Liver (tissue), 9 donors: ENCODE data around the gene ATG2B. TPM values are rescaled to one million over a fixed set of nuclear protein-coding genes. Genes with fewer than 3 reads are reported as not detected.

Source experiments
- DNase-seq: peaks from one replicate; pipeline ENCODE4 v3.0.0-alpha.2; 2017; ENCODE audit warnings: low spot score
- H3K27ac ChIP-seq, 2 donors: one replicate each; pipeline ENCODE4 v1.7.0; 2013; ENCODE audit warnings: inconsistent platforms in 2 of 2, low read length in 2 of 2, control low read depth in 1 of 2, low read depth in 1 of 2, mild to moderate bottlenecking in 1 of 2
- H3K27me3 ChIP-seq, 4 donors: one replicate each; pipeline versions ENCODE4 v1.6.1 to v1.7.0; 2013; ENCODE audit warnings: low read length in 3 of 4, inconsistent platforms in 1 of 4, mild to moderate bottlenecking in 1 of 4, moderate library complexity in 1 of 4; ENCODE audit not compliant: control insufficient read depth in 4 of 4, insufficient read depth in 4 of 4
- H3K36me3 ChIP-seq, 4 donors: one replicate each; pipeline versions ENCODE4 v1.6.1 to v1.7.0; 2013; ENCODE audit warnings: low read length in 3 of 4, mild to moderate bottlenecking in 3 of 4, low read depth in 1 of 4, moderate library complexity in 1 of 4; ENCODE audit not compliant: control insufficient read depth in 4 of 4, insufficient read depth in 3 of 4
- H3K4me1 ChIP-seq, 4 donors: one replicate each; pipeline versions ENCODE4 v1.6.1 to v1.7.0; 2013; ENCODE audit warnings: low read length in 3 of 4, mild to moderate bottlenecking in 3 of 4, moderate library complexity in 1 of 4; ENCODE audit not compliant: control insufficient read depth in 4 of 4, insufficient read depth in 4 of 4
- H3K4me3 ChIP-seq, 3 donors: one replicate each; pipeline versions ENCODE4 v1.6.1 to v1.7.0; 2013; ENCODE audit warnings: low read length in 3 of 3, control low read depth in 1 of 3, low read depth in 1 of 3, mild to moderate bottlenecking in 1 of 3
- H3K9ac ChIP-seq, 2 donors: one replicate each; pipeline ENCODE4 v1.7.0; 2013; ENCODE audit warnings: low read length in 2 of 2, mild to moderate bottlenecking in 2 of 2, moderate library complexity in 2 of 2, control low read depth in 1 of 2, low read depth in 1 of 2
- H3K9me3 ChIP-seq, 4 donors: one replicate each; pipeline versions ENCODE4 v1.6.1 to v1.7.0; 2013; ENCODE audit warnings: low read length in 3 of 4; ENCODE audit not compliant: control insufficient read depth in 4 of 4
- ATF3 ChIP-seq: IDR thresholded peaks from 2 replicates; pipeline ENCODE4 v1.6.1; 2016; ENCODE audit warnings: antibody characterized with exemption
- CTCF ChIP-seq: fragments of 150-350 bp; IDR thresholded peaks from 2 replicates; pipeline ENCODE4 v1.5.1; 2017; ENCODE audit warnings: improper control_type of control experiment, low read depth, low read length; ENCODE audit not compliant: missing input control
- EGR1 ChIP-seq, 2 donors: IDR thresholded peaks; 2 replicates each; pipeline ENCODE4 v1.6.1; 2016 to 2018; ENCODE audit warnings: antibody characterized with exemption in 2 of 2, low read depth in 2 of 2
- FOXA1 ChIP-seq: IDR thresholded peaks from 2 replicates; pipeline ENCODE4 v1.6.1; 2016; ENCODE audit warnings: antibody characterized with exemption
- FOXA2 ChIP-seq: IDR thresholded peaks from 2 replicates; pipeline ENCODE4 v1.6.1; 2016; ENCODE audit warnings: antibody characterized with exemption
- HNF4A ChIP-seq, 2 donors: conservative IDR thresholded peaks; 2 replicates each; pipeline ENCODE4 v1.6.1; 2016; ENCODE audit warnings: antibody characterized with exemption in 2 of 2, mild to moderate bottlenecking in 2 of 2
- JUND ChIP-seq, 2 donors: IDR thresholded peaks; 2 replicates each; pipeline ENCODE4 v1.6.1; 2016; ENCODE audit warnings: antibody characterized with exemption in 2 of 2
- MAX ChIP-seq: IDR thresholded peaks from 2 replicates; pipeline ENCODE4 v1.6.1; 2016; ENCODE audit warnings: antibody characterized with exemption
- NR2F2 ChIP-seq: IDR thresholded peaks from 2 replicates; pipeline ENCODE4 v1.6.1; 2016; ENCODE audit warnings: antibody characterized with exemption
- SP1 ChIP-seq: IDR thresholded peaks from 2 replicates; pipeline ENCODE4 v1.6.1; 2018; ENCODE audit warnings: antibody characterized with exemption, mild to moderate bottlenecking
- YY1 ChIP-seq: IDR thresholded peaks from 2 replicates; pipeline ENCODE4 v1.6.1; 2016; ENCODE audit warnings: antibody characterized with exemption, mild to moderate bottlenecking
- WGBS: extraction: QIAGEN DNeasy Blood & Tissue Kit; methylation state at CpG from one replicate; pipeline ENCODE4 v1.1.7; 2013; 5-methylcytosine and 5-hydroxymethylcytosine counted together
- polyA plus RNA-seq, 2 donors: library from polyadenylated mRNA; stranded (reverse) in 1 of 2; unstranded in 1 of 2; fragments of 200-250 nt in 1 of 2; fragments of >200 nt in 1 of 2; fragmentation: Nextera tagmentation in 1 of 2; extraction: Ambion mirVana in 1 of 2; gene quantifications; one replicate each; pipeline versions ENCODE4 v1.2.1 to v1.2.3, GENCODE V29; 2013 to 2015
- total RNA-seq, 2 donors: library from RNA; depleted of rRNA; stranded (reverse); fragments of >200 nt; gene quantifications; one replicate each; pipeline ENCODE4 v1.2.3, GENCODE V29; 2014
- TF ChIP-seq, protein P1 (sequence below): IDR thresholded peaks from 2 replicates; pipeline ENCODE4 v1.6.1; 2016; ENCODE audit warnings: antibody characterized with exemption, mild to moderate bottlenecking
- TF ChIP-seq, protein P2 (sequence below): IDR thresholded peaks from 2 replicates; pipeline ENCODE4 v1.6.1; 2016; ENCODE audit warnings: antibody characterized with exemption
- donor health status: healthy.
- donor health status: healthy.
- donor health status: healthy.
- donor health status: healthy.
- donor health status: healthy.

Gene ATG2B
- total and polyA plus RNA-seq, 4 donors, result 4.7 to 36.0 (median 20.5) TPM

DNA sequence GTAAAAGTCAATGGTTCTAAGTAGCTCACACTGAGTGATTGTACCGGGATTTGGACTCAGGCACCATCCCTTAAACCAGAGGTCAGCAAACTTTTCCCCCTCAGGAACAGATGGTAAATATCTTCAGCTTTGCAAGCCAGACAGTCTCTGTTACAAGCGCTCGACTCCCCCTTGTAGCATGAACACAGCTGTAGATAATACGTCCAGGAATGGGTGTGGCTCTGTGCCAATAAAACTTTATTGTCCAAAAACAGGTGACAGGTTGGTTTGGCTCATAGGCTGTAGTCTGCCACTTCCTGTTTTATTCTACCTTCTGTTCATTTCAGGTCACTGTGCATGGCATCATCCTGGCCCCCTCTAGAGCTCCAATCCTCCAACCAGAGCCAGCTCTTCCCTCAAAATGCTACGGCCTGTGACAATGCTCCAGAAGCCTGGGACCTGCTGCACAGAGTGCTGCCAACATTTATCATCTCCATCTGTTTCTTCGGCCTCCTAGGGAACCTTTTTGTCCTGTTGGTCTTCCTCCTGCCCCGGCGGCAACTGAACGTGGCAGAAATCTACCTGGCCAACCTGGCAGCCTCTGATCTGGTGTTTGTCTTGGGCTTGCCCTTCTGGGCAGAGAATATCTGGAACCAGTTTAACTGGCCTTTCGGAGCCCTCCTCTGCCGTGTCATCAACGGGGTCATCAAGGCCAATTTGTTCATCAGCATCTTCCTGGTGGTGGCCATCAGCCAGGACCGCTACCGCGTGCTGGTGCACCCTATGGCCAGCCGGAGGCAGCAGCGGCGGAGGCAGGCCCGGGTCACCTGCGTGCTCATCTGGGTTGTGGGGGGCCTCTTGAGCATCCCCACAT is 99.6 kb downstream of the ATG2B start (continued):
- TF ChIP-seq, protein P1, sequence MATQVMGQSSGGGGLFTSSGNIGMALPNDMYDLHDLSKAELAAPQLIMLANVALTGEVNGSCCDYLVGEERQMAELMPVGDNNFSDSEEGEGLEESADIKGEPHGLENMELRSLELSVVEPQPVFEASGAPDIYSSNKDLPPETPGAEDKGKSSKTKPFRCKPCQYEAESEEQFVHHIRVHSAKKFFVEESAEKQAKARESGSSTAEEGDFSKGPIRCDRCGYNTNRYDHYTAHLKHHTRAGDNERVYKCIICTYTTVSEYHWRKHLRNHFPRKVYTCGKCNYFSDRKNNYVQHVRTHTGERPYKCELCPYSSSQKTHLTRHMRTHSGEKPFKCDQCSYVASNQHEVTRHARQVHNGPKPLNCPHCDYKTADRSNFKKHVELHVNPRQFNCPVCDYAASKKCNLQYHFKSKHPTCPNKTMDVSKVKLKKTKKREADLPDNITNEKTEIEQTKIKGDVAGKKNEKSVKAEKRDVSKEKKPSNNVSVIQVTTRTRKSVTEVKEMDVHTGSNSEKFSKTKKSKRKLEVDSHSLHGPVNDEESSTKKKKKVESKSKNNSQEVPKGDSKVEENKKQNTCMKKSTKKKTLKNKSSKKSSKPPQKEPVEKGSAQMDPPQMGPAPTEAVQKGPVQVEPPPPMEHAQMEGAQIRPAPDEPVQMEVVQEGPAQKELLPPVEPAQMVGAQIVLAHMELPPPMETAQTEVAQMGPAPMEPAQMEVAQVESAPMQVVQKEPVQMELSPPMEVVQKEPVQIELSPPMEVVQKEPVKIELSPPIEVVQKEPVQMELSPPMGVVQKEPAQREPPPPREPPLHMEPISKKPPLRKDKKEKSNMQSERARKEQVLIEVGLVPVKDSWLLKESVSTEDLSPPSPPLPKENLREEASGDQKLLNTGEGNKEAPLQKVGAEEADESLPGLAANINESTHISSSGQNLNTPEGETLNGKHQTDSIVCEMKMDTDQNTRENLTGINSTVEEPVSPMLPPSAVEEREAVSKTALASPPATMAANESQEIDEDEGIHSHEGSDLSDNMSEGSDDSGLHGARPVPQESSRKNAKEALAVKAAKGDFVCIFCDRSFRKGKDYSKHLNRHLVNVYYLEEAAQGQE, result no peak
- TF ChIP-seq CTCF, result no peak
- TF ChIP-seq YY1, result no peak
- TF ChIP-seq HNF4A (conservative IDR thresholded peaks at IDR 0.05), result no peak

GRCh38 chr14:96261772-96262655 is 101.1 kb downstream of the ATG2B start:
- TF ChIP-seq, protein P1, result no peak
- TF ChIP-seq HNF4A (conservative IDR thresholded peaks at IDR 0.05) (no peak), MAX (no peak), EGR1 (IDR thresholded peaks at IDR 0.05; ENCODE audit: low read depth in 2 of 2) (no peak), JUND (IDR thresholded peaks at IDR 0.05) (no peak), SP1 (no peak), NR2F2 (no peak), FOXA1 (no peak), ATF3 (no peak), YY1 (no peak), FOXA2 (no peak)
- TF ChIP-seq, protein P2, sequence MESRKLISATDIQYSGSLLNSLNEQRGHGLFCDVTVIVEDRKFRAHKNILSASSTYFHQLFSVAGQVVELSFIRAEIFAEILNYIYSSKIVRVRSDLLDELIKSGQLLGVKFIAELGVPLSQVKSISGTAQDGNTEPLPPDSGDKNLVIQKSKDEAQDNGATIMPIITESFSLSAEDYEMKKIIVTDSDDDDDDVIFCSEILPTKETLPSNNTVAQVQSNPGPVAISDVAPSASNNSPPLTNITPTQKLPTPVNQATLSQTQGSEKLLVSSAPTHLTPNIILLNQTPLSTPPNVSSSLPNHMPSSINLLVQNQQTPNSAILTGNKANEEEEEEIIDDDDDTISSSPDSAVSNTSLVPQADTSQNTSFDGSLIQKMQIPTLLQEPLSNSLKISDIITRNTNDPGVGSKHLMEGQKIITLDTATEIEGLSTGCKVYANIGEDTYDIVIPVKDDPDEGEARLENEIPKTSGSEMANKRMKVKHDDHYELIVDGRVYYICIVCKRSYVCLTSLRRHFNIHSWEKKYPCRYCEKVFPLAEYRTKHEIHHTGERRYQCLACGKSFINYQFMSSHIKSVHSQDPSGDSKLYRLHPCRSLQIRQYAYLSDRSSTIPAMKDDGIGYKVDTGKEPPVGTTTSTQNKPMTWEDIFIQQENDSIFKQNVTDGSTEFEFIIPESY, result no peak
- 90% methylated on average over 16 of the region's 16 CpGs for WGBS
- H3K27ac ChIP-seq, result no peak overlapping the region
- H3K4me1 ChIP-seq, result no peaks in the 10 kb centered on the region
- H3K27me3 ChIP-seq, result no peaks in the 10 kb centered on the region
- no peak for DNase-seq
- no peaks in the 10 kb centered on the region for H3K9me3 ChIP-seq
- H3K9ac ChIP-seq, result no peak overlapping the region
- H3K36me3 ChIP-seq, result no peaks in the 10 kb centered on the region
- H3K4me3 ChIP-seq, result no peak overlapping the region
